ENCODE results near the gene FGR. TPM values are rescaled to one million over a fixed set of nuclear protein-coding genes. Genes with fewer than 3 reads are reported as not detected.

The FGR gene
- total RNA-seq, 2 donors from 2014 or later, result 17.0 to 21.5 TPM

DNA sequence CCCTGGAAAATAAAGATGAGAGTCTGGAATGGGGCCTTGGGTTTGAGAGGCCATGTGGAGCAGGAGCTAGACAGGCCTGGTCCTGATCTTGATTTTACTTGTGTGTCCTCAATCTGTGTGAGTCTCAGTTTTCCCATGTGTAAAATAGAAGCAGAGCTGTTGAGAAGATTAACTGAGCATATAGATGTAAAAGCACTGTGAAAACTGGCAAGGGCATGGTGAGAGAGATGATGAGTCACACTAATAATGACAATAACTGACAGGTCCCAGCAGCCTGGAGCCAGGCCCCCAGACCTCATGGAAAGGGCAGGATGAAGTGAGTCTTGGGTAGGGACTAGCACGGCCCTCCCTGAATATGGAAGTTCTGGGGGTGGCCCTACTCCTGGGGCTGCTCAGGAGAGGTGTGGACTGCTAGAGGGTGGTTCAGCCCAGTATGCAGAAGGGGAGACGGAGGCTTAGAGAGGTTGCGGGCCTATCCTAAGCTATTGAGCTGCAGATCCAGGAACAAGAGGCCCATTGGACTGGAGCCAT lies 28.2 kb downstream of the FGR start:
- Histone ChIP-seq H3K27me3 (replicated peaks; ENCODE audit: insufficient read depth) (no peaks in the 10 kb centered on the region), H3K4me3 (no peak overlapping the region), H3K4me1 (ENCODE audit: control insufficient read depth in 1 of 2, low read depth in 2 of 2) (peaks cover 1 to 20% of the 10 kb centered on the region in 2 donors), H3K27ac (no peak overlapping the region), H3K9me3 (no peaks in the 10 kb centered on the region), H3K36me3 (no peaks in the 10 kb centered on the region)
- TF ChIP-seq, protein P1, sequence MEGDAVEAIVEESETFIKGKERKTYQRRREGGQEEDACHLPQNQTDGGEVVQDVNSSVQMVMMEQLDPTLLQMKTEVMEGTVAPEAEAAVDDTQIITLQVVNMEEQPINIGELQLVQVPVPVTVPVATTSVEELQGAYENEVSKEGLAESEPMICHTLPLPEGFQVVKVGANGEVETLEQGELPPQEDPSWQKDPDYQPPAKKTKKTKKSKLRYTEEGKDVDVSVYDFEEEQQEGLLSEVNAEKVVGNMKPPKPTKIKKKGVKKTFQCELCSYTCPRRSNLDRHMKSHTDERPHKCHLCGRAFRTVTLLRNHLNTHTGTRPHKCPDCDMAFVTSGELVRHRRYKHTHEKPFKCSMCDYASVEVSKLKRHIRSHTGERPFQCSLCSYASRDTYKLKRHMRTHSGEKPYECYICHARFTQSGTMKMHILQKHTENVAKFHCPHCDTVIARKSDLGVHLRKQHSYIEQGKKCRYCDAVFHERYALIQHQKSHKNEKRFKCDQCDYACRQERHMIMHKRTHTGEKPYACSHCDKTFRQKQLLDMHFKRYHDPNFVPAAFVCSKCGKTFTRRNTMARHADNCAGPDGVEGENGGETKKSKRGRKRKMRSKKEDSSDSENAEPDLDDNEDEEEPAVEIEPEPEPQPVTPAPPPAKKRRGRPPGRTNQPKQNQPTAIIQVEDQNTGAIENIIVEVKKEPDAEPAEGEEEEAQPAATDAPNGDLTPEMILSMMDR (IDR thresholded peaks at IDR 0.05), result no peak
- ATAC-seq (ENCODE audit: insufficient number of reproducible peaks, low FRiP score, low read depth), result no peak
- DNase-seq (ENCODE audit: low spot score), result no peak

DNA sequence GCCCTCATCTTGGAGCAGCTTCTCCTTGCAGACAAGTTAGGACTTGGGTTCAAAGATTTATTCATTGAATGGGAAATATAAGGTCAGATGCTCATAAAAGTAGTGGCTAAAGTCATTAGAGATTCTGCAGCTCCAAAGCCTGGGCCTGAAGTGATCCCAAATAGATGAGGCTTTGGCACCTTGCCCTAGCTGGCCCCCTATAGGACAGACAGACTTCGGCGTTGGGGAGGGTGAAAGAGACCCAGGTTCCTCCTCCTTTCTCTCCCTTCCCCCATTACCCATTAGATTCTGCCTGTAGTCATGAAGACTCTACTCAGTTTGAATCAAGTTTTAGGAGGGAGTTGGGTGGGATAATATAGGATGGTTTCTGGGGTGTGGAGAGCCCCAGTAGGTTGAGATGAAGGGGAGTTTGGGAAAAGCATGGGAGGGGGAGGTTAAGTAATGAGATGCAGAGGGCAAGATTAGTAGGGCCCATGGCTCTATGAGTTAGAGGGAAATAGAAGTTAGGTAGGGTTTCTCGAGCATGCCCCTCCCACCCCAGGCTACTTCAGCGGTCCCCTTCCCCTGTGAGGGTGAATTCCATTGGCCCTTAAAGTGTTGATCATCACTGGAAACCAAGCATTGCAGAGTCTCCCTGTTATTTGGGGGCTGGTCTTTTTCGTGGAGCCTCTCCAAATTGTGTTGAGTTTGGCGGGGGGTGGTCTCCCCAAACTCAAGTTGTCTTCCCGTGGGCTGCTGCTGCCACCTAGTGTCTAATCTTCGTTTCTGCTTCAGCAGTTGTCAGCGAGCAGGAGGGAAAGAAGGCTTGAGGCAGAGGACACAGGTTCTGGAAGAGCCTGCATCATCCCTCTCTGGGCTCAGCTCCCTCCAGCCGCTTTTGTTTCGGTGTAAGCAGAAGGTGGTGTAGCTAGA lies 28.9 kb downstream of the FGR start:
- Histone ChIP-seq H3K27me3 (replicated peaks; ENCODE audit: insufficient read depth) (no peaks in the 10 kb centered on the region), H3K4me3 (no peak overlapping the region), H3K27ac (no peak overlapping the region), H3K36me3 (no peaks in the 10 kb centered on the region), H3K4me1 (ENCODE audit: control insufficient read depth in 1 of 2, low read depth in 2 of 2) (peaks cover 8 to 27% of the 10 kb centered on the region in 2 donors), H3K9me3 (no peaks in the 10 kb centered on the region)
- TF ChIP-seq, protein P1 (IDR thresholded peaks at IDR 0.05), result peak; percentile 86
- DNase-seq (ENCODE audit: low spot score), result no peak
- no peak for ATAC-seq (ENCODE audit: insufficient number of reproducible peaks, low FRiP score, low read depth)

DNA sequence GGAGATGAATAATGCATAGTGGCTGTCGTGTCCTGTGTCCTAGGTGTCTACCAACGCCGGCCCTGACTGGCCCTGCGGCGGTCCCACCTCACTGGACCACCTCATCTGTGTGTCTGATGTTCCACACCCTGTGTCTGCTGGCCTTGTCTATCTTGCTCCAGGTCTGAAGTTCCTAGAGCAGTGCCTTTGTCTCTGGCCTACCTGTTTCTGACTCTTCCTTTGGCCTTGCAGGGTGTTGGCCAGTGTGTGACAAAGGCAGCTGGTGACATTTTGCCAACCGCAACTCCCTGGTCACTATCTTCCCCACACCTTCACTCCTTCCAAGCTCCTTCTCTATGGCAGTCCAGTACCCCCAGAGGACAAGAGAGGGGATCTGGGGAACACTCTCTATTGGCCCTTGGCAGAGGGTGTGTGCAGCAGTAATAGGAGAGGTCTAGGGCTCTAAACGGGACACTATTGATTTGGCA lies 29.7 kb downstream of the FGR start:
- Histone ChIP-seq H3K27me3 (replicated peaks; ENCODE audit: insufficient read depth) (no peaks in the 10 kb centered on the region), H3K27ac (no peak overlapping the region)
- ATAC-seq (ENCODE audit: insufficient number of reproducible peaks, low FRiP score, low read depth), result no peak

DNA sequence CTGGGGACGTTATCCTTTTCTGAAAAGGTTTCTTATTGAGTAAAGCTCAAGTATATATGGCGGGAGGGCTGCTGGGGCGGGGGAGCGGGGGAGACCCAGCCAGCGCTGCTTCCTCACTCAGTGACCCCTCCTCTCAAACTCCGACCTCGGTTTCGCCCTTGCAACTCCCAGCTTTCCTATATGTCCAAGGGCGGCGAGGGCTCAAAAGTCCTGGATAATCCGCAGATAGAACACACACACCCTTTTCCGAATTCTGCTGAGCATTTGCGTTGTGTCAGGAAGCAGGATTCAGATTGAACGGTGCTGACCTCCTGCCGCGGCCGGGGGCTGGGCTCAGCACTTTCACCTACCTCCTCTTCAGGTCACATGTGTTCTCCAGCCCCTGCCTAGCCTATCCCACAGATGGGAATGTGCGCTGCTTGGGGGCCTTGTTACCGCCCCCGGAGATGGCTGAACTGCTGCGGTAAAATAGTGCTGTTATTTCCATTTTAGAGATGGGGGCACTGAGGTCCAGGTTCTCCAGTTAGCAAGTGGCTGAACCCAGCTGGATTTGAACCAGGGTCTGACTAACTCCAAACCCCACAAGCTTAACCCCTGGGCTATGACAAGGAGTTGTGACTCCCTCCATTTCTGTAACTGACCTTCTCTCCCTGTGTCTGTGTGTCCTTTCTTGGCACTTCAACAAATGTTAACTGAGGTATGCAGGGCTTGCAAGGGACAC lies 30.2 kb downstream of the FGR start:
- H3K4me1 ChIP-seq (ENCODE audit: control insufficient read depth in 1 of 2, low read depth in 2 of 2), result peaks cover 19 to 40% of the 10 kb centered on the region in 2 donors
- ATAC-seq (ENCODE audit: insufficient number of reproducible peaks, low FRiP score, low read depth) (no peak), DNase-seq (ENCODE audit: low spot score) (no peak)
- H3K36me3 ChIP-seq, result no peaks in the 10 kb centered on the region
- no peaks in the 10 kb centered on the region for H3K9me3 ChIP-seq
- TF ChIP-seq, protein P1 (IDR thresholded peaks at IDR 0.05), result no peak
- peak overlapping the region; percentile 93 to 94 for H3K27ac ChIP-seq
- no peaks in the 10 kb centered on the region for H3K27me3 ChIP-seq (replicated peaks; ENCODE audit: insufficient read depth)
- H3K4me3 ChIP-seq, result peak overlapping the region; percentile 87

More for the DNA sequence above, 29.7 kb downstream of the FGR start:
- H3K4me1 ChIP-seq (ENCODE audit: control insufficient read depth in 1 of 2, low read depth in 2 of 2), result peaks cover 14 to 34% of the 10 kb centered on the region in 2 donors
- no peaks in the 10 kb centered on the region for H3K9me3 ChIP-seq
- no peak for DNase-seq (ENCODE audit: low spot score)
- no peaks in the 10 kb centered on the region for H3K36me3 ChIP-seq
- TF ChIP-seq, protein P1 (IDR thresholded peaks at IDR 0.05), result no peak
- H3K4me3 ChIP-seq, result no peak overlapping the region
